Stimulated activated CD8-positive, alpha-beta memory T cell treated with anti-CD3 and anti-CD28 coated beads, Interleukin-15, amount 100 ng/mL, for 4 hours (primary cell): ENCODE results near the gene SDF2L1.
"Not testable (repeated sequence)": the region's sequence is repeated elsewhere in the genome, so short reads cannot be mapped to it uniquely, and the experiment has no call there.

Experiments
- DNase-seq, 2 donors: peaks; one replicate each; pipeline ENCODE4 v3.0.0-alpha.2; 2020; ENCODE audit warnings: low read depth in 2 of 2

The SDF2L1 gene

DNA sequence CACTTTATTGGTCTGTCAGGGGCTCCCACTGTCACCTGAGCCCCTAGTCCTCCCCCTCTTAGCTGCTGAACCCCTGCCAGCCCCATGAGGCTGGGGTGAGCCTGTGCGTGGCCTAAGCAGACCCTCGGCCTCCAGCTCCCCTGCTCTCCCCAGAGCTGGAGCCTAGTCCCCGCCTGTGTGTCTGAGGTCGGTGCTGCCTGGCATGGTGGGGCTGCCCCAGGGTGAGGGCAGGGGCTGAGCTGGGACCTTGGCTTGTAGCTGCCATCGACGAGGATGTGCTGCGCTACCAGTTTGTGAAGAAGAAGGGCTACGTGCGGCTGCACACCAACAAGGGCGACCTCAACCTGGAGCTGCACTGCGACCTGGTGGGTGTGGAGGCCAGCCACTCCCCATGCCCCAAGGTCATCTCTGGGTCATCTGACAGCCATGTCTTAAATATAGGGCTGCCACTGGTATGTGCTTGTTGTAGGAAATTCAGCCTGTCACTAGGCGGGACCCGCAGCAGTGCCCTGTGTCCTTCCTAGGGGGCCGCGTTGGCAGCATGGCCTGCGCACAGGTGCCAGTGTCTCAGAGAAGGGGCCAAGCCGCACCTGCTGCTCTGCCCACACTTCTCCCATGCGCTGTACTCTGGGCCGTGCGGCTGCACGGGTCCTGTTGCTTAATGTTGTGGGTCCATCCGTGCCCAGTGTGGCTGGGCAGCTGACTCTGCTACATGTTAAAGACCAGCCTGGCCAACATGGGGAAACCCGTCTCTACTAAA, 44.7 kb downstream of the SDF2L1 start:
- no peak for DNase-seq

GRCh38 chr22:21687685-21688259, 45.7 kb downstream of the SDF2L1 start:
- DNase-seq = no peak

GRCh38 chr22:21688341-21688705, 46.2 kb downstream of the SDF2L1 start:
- no peak for DNase-seq

DNA sequence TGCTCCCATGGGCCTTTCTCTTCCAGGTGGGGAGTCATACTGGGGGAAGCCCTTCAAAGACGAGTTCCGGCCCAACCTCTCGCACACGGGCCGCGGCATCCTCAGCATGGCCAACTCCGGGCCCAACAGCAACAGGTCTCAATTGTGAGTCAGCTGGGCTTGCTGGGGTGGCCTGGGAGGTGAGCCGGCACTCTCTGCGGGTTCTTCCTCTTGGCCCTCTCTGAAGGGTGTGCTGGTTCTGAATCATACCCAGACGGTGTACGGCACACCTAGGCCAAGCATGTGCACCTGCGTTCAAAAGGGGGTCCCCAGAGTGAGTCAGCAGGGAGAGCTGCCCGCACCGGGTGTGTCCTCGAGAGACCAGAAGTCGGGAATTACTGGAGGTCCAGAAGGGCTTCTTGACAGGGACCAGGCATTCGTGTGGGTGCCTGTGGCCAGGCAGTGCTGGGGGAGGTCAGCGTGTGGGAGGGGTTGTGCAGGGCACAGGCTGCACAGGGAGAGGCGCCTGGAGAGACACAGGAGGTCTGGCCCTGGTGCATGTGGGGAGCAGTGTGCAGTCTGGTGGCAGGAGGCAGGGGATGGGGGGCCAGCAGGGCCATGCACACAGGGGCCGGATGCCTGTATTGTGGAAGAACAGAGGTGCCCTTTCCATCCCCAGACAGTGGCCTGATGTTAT, 46.7 kb downstream of the SDF2L1 start:
- no peak for DNase-seq

GRCh38 chr22:21690401-21690801, 48.3 kb downstream of the SDF2L1 start:
- DNase-seq = no peak

DNA sequence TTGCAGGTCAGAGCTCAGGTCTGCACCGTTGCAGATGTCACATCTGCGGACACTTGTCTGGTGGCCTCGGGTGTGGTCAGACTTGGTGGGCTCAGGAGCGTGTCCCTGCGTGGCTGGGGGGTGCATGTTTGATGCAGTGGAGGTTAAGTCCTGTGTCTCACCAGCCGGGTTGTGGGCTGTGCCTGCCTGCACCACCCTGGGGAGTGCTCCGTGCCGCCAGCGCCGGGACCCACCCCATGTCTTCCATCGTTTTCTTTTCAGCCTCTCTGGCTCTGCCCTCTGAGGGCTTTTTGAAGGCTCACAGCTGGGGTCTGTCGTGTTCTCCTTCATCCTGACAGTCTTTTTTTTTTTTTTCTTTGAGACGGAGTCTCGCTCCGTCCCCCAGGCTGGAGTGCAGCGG, 49.7 kb downstream of the SDF2L1 start:
- no peak for DNase-seq

DNA sequence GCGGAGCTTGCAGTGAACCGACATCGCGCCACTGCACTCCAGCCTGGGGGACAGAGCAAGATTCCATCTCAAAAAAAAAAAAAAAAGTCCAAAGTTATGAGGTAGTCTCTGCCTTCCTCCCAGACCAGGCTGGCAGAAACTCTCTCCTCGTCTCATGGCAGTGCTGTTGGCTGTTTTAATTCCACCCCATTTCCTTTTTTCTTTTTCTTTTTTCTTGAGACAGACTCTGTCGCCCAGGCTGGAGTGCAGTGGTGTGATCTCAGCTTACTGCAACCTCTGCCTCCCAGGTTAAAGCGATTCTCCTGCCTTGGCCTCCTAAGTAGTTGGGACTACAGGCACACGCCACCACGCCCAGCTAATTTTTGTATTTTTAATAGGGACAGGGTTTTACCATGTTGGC, 50.8 kb downstream of the SDF2L1 start:
- DNase-seq = not testable (repeated sequence)

DNA sequence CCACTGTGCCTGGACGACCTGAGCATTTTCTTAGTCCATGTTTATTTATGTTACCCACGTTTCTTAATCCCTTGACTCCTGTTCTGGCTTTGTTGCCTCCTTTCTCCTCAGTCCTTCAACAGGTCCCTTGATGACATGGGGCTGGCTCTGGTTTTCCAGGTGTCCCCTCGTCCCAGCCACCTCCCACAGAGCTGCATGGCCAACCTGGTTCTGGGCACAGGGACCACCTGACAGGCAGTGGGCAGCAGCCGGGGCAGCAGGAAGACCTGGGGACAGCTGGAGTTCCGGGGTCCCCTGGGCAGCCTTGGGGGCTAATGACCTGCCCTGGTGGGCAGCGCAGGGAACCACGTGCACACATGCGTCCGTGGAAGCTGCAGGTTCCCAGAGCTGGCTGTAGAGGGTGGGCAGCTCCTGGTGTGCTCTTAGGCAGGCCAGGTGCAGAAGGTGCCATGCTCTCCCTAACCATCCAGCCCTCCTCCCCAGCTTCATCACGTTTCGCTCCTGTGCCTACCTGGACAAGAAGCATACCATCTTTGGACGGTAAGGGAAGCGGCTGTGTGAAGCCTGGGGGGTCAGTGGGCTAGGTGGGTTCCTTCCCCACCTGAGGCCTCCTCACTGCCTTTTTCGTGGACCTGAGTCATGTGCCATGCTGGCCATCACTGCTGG, 51.4 kb downstream of the SDF2L1 start:
- no peak for DNase-seq
